HepG2 (cell line): ENCODE results near the gene ARL5A.

Source experiments
- BRF2 ChIP-seq: sonication (generic); formaldehyde crosslinking; IDR thresholded peaks from 2 replicates; pipeline ENCODE4 v1.8.1; 2022; ENCODE audit warnings: mild to moderate bottlenecking, missing genetic modification reagents
- EZH2 ChIP-seq: conservative IDR thresholded peaks from 2 replicates; pipeline ENCODE4 v1.6.1; 2012; ENCODE audit warnings: mild to moderate bottlenecking, low read depth, low read length, moderate library complexity
- GLI4 ChIP-seq: sonication (generic); formaldehyde crosslinking; IDR thresholded peaks from 2 replicates; pipeline ENCODE4 v1.5.1; 2020; ENCODE audit warnings: missing genetic modification reagents, mild to moderate bottlenecking, moderate library complexity, borderline replicate concordance
- HNRNPK ChIP-seq: fragments of 200-400 bp; formaldehyde crosslinking; IDR thresholded peaks from 2 replicates; pipeline ENCODE4 v1.6.1; 2018; ENCODE audit warnings: low read length, low read depth, moderate library complexity, mild to moderate bottlenecking; ENCODE audit not compliant: poor library complexity, severe bottlenecking
- HOMEZ ChIP-seq: IDR thresholded peaks from 2 replicates; pipeline ENCODE4 v1.6.1; 2016; ENCODE audit warnings: low read depth
- MIER3 ChIP-seq: IDR thresholded peaks from 2 replicates; pipeline ENCODE4 v1.6.1; 2016; ENCODE audit warnings: missing compliant biosample characterization, borderline replicate concordance
- REST ChIP-seq, 2 experiments: IDR thresholded peaks; 2 replicates each; pipeline ENCODE4 v1.6.1; 2011 to 2012; ENCODE audit warnings: low read length in 2 of 2, borderline replicate concordance in 1 of 2, low read depth in 1 of 2, mild to moderate bottlenecking in 1 of 2, moderate library complexity in 1 of 2
- YY1 ChIP-seq: IDR thresholded peaks from 2 replicates; pipeline ENCODE4 v1.6.1; 2011; ENCODE audit warnings: low read length, low read depth, moderate library complexity, mild to moderate bottlenecking; ENCODE audit not compliant: insufficient read depth, insufficient replicate concordance

GRCh38 chr2:151777487-151777886, 50.7 kb downstream of the ARL5A start:
- TF ChIP-seq MIER3 (CRISPR knock-in tag) (no peak), HOMEZ (no peak), HNRNPK (no peak), YY1 (no peak), REST (IDR thresholded peaks at IDR 0.05; ENCODE audit: borderline replicate concordance in 1 of 2, low read depth in 1 of 2, low read length in 2 of 2) (no peak), EZH2 (no peak), GLI4 (CRISPR knock-in tag) (no peak), BRF2 (CRISPR knock-in tag) (no peak)
